ENCODE data around the gene LRRIQ1.
A peak's percentile ranks its signal among the peaks of the same experiment; 100 is the strongest.
"Not testable (repeated sequence)": the region's sequence is repeated elsewhere in the genome, so short reads cannot be mapped to it uniquely, and the experiment has no call there.

LRRIQ1 gene

DNA sequence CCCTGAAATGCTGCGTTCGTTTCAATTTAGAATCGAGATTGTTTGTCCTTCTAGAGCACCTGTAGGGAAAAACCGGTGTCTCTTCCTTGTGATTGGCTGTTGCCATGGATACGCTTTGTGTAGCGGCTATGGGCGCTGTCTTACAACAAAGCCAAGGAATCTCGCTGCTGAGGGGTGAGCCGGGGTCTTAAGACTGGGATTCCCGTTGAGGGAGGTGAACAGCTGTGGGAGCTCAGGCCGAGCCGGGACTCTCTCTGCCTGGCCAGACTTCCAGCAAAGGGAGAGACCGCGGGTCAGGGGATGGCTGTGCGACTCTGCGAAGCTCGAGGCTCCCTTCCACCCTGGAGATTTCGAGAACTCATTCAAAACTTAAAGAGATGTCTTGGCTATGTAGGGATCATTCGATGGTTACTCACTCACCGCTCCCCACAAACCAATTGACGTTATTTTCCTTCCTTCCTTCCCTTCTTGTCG is at the start of gene LRRIQ1, which contains the start of gene TSPAN19:
Gene LRRIQ1 (plus strand): TSS at position 118 of the 474 bp plus-strand sequence. CDS start 1,826 bp downstream, outside the sequence.
Gene TSPAN19 (minus strand): TSS at position 44 of the 474 bp plus-strand sequence. CDS start 6,331 bp downstream, outside the sequence.
- peak; percentile 6 to 34 for DNase-seq

GRCh38 chr12:84986586-84986985 is 49.6 kb upstream of the LRRIQ1 start:
- no peak for DNase-seq

GRCh38 chr12:84994426-84994825 is 41.7 kb upstream of the LRRIQ1 start:
- DNase-seq = no peak

- DNase-seq = no peak
Observed at GRCh38 chr12:84995641-84996040, 40.5 kb upstream of the LRRIQ1 start.

DNA sequence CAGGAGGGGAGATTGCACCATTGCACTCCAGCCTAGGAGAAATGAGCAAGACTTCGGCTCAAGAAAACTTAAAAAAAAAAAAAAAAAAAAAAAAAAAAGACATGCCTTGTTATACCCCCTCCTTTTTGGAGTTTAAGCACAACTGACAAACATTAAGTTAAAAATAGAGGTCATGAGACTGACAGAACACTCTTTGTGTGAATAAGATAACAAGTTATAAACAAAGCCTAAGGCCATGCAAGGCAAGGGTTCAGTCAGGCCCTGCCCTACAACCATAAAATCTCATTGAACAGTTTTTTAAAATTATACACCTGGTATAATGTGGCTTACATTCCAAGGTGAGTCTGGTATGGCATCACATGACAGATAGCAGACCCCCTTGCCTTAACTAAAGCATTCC is 39.4 kb upstream of the LRRIQ1 start:
- no peak for DNase-seq

GRCh38 chr12:84998341-84998740 is 37.8 kb upstream of the LRRIQ1 start:
- DNase-seq = no peak

DNA sequence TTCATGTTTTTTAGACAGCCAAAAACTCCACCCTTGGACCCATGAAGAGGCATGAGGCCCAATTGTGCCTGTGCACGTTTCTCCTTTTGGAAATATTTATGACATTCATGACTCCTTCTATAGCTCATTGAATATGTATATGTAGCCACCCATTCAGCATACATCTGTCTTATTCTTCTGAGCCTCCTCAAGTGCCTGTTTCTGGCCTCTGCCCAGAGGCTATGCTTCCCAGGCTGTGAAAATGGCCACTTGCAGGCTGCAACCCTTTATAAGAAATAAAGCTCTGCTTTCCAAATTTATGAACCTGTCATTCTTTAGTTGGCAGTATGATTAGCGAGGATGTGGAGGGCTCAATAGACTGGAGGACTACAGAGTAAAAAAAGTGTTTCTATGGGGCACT is 35.4 kb upstream of the LRRIQ1 start:
- DNase-seq = no peak

DNA sequence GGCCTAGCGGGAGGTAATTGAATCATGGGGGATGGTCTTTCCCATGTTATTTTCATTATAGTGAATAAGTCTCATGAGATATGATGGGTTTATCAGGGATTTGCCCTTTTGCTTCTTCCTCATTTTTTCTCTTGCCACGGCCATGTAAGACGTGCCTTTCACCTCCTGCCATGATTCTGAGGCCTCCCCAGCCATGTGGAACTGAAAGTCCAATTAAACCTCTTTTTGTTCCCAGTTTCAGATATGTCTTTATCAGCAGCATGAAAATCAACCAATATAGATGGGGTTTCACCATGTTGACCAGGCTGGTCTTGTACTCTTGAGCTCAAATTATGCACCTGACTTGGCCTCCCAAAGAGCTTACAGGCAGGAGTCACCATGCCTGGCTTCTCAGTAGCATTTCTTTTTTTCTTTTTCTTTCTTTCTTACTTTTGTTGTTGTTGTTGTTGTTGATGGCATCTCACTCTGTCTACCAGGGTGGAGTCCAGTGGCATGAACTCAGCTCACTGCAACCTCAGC is 33.3 kb upstream of the LRRIQ1 start:
- no peak for DNase-seq

DNA sequence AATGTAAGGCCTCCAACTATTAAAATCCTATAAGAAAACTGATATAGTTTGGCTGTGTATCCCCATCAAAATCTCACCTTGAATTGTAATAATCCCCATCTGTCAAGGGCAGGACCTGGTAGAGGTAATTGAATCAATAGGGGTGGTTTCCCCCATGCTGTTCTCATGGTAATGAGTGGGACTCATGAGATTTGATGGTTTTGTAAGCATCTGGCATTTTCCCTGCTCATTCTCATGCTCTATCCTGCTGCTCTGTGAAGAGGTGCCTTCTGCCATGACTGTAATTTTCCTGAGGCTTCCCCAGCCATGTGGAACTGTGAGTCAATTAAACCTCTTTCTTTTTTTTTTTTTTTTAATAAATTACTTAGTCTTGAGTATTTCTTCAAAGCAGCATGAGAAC is 31.9 kb upstream of the LRRIQ1 start:
- DNase-seq = no peak

GRCh38 chr12:85005047-85005446 is 31.1 kb upstream of the LRRIQ1 start:
- DNase-seq = not testable (repeated sequence)

DNA sequence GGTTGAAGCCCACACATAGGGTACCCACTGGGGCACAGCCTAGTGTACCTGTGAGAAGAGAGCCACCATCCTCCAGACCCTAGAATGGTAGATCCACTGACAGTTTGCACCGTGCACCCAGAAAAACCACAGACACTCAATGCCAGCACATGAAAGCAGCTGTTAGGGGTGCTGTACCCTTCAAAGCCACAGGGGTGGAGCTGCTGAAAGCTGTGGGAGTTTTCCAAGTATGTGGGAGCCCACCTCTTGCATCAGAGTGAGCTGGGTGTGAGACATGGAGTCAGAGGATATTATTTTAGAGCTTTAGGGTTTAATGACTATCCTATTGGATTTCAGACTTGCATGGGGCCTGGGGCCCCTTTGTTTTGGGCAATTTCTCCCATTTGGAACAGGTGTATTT is 30.5 kb upstream of the LRRIQ1 start:
- no peak for DNase-seq

- no peak for DNase-seq
Observed at GRCh38 chr12:85006206-85006605, 29.9 kb upstream of the LRRIQ1 start.

DNA sequence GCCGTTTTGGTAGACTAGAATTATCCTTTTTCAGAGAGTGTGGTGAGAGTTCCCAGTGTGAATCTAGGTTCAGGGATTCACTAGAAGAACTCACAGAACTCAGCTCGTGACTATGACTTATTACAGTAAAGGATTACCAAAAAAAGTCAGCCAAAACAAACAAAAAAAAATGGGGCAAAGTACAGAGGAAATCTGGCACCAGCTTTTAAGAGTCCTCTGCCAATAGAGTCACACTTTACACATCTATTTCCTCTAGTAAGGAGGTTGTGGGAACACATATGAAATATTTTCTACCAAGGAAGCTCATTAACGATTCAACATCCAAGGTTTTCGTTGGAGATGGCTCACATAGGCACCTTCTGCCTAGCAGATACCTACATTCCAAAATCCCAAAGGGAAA is 28.3 kb upstream of the LRRIQ1 start:
- no peak for DNase-seq

GRCh38 chr12:85016413-85016812 is 19.7 kb upstream of the LRRIQ1 start:
- no peak for DNase-seq

- no peak for DNase-seq
Observed at GRCh38 chr12:85017133-85017532, 19.0 kb upstream of the LRRIQ1 start.

DNA sequence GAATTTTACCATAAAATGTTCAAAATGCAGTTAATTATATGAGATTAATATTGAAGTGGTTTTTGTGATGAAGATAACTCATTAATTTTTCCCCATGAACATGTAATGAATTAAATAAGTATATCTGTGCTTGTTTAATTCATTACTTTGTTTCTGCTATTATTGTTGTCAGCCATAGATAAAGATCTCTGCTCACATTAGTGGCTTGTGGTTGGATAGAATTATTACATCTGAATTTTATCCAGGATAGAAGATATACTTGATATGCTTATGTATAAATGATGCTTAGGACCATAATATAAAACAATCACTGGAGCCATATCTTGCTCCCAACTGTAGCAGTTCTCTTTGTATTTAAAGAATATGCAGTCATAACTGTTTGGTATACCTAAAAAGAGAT is 18.5 kb upstream of the LRRIQ1 start:
- no peak for DNase-seq

DNA sequence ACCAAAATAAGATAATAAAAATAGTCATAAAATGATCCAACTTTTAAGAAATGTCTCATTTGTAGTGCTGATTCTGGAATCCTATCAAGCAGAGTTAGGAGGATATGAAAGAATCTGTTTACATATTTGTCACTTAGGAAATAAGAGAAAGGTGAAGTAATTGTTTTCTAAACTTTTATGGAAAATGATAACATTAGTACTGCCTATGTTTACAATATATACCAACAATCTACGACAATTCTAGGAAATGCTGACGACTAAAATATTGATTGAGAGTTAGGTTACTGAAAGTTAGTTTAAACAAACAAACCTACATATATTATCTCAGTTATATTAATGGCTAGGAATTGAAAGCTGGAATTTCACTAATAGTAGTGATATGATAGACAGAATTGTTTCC is 18.1 kb upstream of the LRRIQ1 start:
- no peak for DNase-seq

GRCh38 chr12:85029456-85029855 is 6.7 kb upstream of the LRRIQ1 start:
- DNase-seq = peak in 1 of 2 donors; percentile 10

DNA sequence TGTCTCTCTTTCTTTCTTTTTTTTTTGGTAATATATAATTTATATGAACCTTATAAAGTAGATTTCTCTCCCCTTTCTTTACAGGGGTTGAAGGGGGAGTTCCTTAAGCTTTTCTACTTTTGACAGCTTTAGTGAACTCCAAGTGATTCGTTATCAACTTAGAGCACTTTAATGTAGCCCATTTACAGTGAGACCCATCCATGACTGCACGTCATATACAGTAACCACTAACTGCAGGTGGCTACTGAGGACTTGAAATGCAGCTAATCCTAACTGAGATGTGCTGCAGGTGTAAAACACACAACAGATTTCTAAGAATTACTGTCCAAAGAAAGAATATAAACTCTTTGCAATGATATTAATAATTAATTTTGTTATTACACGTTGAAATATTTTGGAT is 582 bp downstream of the LRRIQ1 start:
- no peak for DNase-seq

DNA sequence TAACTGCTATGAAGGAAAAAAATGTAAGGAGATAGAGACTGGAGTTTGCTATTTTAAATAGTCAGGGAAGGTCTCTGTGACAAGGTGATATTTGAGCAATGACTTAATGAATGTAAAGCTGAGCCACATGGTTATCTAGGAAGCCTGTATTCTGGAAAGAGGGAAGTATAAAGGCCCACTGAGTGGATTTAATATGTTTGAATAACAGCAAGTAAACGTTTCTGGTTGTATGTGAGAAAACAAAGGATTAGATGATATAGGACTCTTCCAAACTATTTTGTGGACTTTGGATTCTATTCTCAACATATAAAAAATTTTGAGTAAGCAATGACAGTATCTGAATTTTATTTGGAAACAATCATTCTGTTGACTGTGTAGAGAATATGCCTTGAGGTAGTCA is 5.2 kb downstream of the LRRIQ1 start:
- DNase-seq = no peak

- no peak for DNase-seq
Observed at GRCh38 chr12:85043829-85044228, 7.7 kb downstream of the LRRIQ1 start.

DNA sequence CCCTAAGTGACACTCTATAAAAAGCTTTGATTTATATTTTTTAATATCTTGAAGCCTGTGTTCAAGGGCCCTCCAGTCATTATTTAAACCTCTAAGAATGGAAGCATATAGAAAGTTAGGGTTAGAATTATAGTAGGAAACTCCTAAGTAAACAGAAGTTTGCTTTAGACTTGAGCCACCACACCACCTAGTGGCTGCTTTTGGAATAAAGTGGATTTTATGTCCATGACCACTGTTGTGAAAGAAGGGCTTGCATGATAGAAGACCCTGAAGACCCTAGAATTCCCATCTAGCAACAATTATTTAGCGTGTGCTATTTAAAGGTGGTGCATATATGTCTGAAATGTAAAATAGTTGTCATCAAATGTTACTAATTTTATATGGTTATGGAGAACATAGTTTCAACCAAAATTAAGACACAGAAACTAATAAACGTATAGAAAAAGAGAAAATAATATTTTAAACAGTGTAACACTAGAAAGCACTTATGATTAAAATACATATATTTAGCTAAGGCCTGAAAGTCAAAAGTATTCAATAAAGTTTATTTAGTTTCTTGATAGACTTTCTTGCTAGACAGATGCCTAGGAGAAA is 21.3 kb downstream of the LRRIQ1 start:
- peak; percentile 3 to 30 for DNase-seq

DNA sequence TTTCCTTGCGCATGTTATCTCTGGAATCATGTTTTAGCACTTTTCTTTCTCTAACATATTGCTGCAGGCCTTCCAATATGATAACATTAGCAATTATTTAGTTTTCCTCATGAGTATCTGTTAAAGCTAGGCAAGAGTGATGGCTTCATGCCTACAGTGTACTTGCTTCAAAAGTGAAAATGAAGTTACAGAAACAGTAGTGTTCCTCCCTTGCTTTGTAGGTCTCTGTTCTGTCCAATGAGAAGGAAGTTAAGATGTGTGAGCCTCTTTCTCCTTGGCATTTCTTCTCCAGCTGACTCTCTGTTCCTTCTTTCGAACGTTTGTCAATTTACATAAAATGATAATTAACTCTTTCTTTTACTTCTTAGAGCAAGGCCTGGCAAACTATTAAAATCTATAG is 22.2 kb downstream of the LRRIQ1 start:
- no peak for DNase-seq

GRCh38 chr12:85059594-85059993 is 23.4 kb downstream of the LRRIQ1 start:
- DNase-seq = no peak

GRCh38 chr12:85060916-85061315 is 24.8 kb downstream of the LRRIQ1 start:
- no peak for DNase-seq

All from CD4-positive, alpha-beta T cell treated with Interferon alpha-2 for 1 hour (primary cell).